Hematopoietic multipotent progenitor cell treated with erythropoietin and hydrocortisone succinate and interleukin-3 and kit ligand, for 17 days (in vitro differentiated cells): ENCODE data around the gene BLNK.
"Not testable (repeated sequence)": the region's sequence is repeated elsewhere in the genome, so short reads cannot be mapped to it uniquely, and the experiment has no call there.

ENCODE experiments used
- DNase-seq: peaks from one replicate; pipeline ENCODE4 v3.0.0-alpha.2; 2015; ENCODE audit warnings: low spot score

BLNK gene

DNA sequence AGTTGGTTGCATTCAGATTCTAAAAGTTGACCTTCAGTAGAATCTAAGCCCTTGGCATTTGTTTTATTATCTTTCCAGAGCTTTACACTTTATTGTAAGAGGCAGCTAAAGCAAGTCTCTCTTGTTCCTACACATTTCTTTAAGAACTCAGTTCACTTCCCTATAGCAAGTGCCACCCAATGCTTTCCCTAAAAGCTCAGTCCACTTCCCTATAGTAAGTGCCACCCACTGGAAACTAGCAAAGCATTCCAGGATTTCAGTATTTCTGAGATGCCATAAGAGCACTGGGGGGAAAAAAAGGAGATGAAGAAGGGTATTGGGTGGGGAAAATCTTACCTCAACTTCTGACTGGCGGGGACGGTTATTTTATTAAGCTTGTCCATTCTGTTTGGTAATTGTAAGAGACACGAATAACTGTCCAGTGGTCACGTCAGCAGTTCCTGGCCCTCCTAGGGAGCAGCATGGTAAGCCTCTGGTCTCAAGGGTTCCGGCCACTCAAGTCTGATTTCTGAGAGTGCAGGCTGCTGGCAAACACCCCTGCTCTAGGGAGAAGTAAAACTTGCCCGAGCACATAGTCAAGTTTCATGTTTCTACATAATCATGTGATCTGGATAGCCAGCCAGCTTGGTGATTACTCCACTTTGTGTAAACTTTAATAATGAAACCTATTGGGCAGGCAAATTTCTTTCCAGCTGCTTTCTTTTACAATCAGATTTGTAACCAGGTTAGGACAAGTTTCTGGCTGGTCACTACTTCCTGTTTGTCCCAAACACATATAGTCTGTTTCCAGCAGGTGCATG is at the start of gene BLNK:
TSS of gene BLNK (minus strand) at position 554 of the 800 bp plus-strand sequence. CDS start at position 383, 171 bp downstream.
- DNase-seq, result no peak

DNA sequence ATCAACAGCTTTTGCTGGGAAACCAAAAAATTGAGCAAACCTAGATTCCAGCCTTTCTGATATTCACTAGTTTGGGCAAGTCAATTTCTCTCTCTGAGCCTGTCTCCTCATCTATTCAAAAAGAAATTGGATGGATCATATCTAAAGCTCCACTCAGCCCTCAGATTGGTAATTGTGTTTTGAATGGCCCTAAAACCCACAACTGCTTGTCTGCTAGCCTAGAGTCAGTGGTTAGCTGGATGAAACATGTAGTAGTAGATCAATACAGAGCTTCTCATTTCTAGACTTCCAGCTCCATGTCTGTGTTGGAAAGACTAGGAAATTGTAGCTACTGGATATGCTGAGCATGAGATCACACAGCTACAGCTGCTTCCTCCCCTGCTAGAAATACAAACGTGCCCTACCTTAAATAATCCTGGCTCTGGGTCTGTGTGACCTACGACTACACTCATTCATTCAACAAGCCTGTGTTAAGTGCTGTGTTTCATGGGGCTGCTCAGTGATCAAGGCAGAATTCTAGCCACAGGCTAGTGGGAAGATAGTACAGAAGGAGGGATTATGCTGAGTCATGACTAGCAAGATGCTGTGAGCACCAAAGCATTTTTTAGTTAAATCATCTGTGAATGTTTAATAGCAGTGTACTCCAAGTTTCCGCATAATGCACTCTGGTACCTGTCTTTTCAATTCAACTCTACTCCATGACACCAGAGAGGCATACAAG is 48.5 kb upstream of the BLNK start:
- no peak for DNase-seq

DNA sequence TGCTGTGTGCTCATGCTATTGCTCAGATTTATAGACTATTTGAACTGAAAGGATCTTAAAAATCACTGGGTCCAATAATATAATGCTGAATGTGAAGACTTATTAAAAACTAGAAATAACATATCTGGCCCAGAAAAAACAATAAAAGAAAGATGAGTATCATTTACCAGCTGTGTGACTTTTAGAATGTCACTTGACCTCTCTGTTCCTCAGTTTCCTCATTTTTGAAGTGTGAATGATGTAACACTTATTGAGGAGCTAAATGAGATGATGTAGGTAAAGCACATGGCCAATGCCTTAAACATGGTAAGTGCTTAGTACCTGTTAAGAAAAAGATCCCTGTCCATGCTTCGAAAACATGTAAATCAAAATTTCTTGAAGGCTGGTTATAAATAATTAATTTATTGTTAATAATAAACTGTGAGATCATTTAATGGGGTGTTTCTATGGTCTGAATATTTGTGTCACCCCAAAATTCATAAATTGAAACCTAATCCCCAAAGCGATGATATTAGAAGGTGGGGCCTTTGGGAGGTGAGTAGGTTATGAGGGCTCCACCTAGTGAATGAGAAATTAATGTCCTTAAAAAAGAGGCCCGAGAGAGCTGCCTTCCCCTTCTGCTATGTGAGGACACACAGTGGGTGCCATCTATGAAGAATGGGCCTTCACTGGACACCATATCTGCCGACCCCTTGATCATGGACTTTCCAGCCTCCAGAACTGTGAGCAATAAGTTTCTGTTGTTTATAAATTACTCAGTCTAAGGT is 45.9 kb upstream of the BLNK start:
- DNase-seq, result no peak

DNA sequence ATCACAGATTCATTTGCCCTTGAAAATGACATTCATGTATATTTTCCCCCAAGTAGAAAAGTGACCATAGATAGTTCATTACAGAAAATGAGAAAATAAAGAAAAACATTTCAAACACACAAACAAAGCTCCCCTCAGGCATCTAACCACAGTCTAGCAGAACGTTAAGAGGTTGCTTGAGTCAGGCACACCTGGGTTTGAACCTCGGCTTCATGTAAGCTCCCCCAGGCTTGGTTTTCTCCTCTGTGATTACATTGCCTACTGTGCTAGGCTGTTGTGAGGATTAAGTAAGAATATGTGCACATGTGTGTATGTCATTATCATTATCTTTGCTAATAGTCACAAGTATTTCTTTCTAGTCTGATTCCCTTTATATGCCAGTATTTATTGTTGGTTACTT is 42.0 kb upstream of the BLNK start:
- no peak for DNase-seq

DNA sequence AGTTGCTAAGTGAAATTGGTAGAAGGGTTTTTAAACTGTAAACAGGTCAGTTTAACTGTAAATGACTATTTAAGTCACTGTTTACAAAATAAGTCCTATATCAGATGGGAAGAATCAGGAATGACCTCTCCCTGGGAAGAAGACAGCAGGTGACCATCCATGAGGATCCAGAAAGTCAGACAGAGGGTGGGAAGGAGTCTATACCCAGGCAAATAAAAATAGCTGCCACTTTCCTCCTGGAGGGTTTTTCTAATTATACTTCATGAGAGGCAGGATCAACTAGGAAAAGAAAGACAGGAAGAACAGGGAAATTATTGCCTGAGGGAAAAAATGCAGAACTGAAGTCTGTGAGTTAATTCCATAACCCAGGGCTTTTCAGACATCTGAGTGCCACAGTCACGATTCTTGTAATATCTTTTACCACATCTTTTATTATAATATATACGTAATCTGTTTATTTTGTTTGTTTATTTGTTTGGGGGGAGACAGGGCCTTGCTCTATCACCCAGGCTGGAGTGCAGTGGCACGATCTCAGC is 39.9 kb upstream of the BLNK start:
- DNase-seq, result no peak

DNA sequence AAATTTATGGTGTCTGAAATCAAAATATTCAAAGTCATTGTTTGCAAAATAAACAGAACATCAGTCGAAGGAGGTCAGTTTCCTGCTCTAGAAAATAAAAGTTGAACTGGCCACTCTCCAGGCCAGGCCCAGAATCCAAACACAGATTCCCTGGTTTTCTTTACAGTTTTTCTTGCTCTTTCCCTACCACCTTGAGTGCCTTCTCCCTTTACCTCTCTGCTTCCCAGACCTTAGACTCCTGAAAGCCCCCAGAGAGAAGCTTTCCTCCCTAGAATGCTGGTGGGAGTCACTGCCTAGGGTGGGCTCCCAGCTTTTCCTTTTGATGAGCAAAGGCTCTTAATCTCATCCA is 38.9 kb upstream of the BLNK start:
- DNase-seq, result no peak

DNA sequence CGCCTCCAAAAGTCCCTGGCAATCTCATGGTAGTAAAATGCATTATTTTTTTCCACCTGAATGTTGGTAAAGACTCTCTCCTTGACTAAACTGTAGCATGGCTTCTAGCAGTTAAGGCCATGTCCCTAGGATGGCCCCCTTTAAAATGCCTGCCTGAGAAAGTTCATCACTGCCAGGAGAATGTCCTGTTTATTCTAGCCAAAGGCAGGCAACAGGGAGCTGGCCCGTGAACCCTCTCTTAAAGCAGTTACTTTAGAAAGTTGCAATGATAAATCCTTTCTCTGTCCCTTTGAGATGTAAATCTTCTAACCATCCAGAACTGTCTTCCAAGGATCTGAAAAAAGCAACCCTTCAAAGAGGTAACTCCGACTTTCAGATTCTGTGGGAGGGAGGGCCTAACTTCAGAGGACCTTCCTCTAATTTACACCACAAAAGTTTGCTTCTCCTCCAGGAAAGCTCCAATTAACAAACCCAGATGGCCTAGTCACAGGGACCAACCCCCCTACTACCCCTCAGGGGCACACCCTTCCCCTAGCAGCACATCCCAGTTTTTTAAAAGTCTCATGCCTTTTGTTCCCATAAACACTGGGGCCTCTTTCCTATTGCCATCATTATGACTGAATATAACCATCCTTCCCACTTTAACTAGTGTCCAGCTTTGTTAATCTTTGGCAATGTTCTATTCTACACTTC is 38.4 kb upstream of the BLNK start:
- DNase-seq, result no peak

DNA sequence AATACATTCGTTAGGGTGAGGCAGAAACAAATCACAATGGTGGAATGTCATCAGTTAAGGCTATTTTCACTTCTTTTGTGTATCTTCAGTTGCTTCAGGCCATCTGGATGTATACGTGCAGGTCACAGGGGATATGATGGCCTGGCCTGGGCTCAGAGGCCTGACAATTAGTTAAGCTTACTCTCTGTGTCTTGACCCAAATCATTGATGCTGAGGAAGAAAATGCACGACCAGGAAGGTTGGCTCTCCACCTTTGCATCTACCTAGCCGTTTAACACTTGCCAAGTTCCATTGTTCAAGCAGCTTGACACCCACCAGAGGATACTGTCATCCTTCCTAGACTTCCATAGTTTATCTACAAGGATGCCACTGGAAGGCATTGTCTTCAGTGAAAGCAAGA is 37.5 kb upstream of the BLNK start:
- DNase-seq, result not testable (repeated sequence)

DNA sequence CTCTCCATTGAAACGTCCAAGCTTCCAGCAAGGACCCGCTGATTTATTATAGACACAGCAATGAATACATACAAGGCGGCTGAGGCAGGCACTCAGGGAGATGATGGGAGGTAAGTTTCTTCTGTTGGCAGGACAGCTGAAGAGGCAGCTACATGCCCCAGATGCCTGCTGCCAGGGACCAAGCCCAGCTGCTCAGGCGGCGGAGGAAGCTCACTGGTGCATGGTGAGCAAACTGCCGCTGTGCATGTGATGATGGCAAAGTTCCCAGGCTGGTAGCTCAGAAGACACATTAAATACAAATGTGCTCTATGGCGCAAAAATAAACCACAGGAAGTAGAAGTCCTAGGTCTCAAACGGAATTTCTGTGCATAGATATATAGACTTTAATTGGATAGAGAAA is 35.1 kb upstream of the BLNK start:
- DNase-seq, result no peak

DNA sequence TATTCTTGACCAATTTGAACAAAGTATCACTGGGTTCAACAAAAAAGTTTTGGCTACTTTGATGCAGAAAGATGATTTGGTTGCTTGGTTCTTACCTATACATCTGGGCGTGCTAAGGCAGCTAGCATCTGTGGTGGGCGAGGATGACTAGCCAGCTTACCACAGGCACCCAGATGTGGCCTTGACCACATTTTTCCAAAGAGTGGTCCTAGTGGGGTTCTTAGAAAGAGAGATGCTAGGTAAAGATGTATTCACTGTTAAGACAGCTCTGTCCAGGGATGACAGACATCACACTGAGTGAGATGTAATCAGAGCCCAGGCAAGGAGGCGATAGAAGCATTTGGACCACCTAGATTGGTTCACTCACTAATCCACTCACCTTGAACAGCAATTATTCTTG is 33.6 kb upstream of the BLNK start:
- no peak for DNase-seq

DNA sequence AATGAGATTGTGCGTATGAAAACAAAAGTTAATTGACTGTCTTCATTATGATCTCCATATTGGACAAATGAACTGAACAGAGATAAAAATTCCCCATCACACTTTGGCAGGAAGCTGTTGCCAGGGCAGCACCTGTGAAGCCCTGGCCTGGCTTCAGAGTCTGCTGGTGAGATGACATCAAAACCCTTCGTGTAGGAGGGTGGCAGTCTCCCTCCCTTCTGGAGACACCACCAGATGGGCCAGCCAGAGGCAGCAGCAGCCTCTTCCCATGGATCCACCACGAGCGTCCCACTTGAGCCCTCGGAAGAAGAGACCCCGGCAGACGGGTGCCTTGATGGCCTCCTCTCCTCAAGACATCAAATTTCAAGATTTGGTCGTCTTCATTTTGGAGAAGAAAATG is 32.9 kb upstream of the BLNK start, which contains the start of gene DNTT:
TSS of gene DNTT (plus strand) at position 205 of the 400 bp plus-strand sequence. CDS start at position 269, 64 bp downstream.
- DNase-seq, result no peak

DNA sequence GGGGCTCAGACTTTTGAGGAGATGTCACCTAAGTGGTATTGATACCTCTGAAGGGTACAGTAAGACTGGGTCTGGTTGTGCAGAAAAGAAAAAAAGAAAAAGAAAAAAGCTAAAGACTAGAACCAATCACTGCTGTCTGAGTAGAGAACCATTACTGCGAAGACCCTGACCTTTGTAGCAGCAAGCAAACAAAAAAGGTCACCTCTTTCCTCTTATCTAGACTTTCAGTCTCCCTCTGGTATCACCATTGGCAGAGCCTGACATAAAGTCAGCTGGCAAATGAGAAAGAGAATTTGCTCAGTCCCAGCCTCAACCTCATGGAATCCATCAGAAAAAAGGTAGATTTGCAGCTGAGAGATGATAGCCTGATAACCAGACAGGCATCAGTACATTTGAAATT is 30.2 kb upstream of the BLNK start:
- no peak for DNase-seq

DNA sequence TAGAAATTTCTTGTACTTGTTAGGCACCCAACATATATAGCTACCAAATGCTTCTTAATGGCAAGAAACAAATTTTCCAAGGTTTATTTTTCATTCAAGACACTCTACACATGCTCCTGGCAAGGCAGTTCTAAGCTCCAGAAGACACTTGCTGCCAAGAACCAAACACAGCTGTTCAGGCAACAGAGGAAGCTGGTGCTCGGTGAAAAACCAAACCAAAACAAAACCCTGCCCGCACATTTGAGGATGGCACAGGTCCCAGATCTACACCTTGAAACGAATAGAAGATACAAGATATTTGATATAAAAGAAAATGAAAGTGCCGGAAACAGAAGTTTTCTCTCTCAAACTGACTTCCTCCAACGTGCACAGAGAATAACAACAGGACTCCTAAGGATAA is 28.0 kb upstream of the BLNK start:
- DNase-seq, result no peak

DNA sequence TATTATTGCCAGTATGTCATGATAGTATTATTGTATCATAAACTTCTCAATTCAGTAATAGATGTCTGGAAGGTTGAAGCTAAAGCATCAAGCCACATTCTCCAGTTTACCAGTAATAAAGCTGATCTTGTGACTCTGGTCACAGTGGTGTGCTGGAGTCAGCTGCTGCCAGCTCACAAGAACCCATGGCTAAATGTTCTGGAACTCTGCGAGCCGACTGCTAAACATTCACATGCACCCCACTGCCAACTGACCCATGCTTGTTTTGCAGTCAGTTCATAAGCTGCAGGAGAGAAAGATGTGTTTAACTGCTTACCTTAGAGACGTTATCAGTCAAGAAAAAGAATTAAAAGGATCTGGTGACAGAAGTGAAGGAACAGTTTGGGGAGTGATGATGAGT is 27.0 kb upstream of the BLNK start:
- DNase-seq, result no peak

DNA sequence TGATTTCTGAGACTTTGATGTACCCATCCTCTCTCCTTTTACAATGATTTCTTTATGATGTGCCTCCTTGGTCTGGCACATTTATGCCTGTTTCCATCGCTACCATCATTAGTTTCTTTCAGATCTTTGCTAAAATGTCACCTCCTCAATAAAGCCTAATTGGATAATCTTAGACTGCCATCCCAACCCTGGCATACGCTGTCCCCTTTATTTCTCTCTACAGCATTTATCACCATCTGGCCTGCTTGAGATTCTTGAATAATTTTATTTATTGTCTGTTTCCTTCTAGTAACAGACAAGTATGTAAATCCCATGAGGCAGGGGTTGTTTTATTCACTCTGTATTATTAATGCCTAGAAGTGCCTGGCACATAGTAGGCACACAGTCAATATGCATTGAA is 26.1 kb upstream of the BLNK start:
- no peak for DNase-seq

DNA sequence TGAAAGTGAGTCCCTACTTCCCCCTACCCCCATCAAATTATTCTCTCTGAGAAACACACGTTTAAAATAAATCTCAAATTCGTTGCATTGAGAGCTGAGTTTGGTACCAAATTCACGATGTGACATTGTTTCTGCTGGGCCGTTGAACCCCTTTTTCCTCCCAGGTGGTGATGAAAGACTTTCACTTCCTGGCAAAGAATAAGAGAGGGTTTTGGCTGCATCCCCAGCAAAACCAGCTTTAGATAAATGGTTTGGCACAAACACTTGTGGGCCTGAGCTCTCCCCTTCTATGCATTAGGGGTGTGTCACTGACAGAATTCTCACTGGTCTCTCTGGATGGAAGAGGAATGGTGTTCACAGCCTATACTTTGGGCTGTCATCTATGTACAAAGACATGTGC is 24.1 kb upstream of the BLNK start:
- no peak for DNase-seq

DNA sequence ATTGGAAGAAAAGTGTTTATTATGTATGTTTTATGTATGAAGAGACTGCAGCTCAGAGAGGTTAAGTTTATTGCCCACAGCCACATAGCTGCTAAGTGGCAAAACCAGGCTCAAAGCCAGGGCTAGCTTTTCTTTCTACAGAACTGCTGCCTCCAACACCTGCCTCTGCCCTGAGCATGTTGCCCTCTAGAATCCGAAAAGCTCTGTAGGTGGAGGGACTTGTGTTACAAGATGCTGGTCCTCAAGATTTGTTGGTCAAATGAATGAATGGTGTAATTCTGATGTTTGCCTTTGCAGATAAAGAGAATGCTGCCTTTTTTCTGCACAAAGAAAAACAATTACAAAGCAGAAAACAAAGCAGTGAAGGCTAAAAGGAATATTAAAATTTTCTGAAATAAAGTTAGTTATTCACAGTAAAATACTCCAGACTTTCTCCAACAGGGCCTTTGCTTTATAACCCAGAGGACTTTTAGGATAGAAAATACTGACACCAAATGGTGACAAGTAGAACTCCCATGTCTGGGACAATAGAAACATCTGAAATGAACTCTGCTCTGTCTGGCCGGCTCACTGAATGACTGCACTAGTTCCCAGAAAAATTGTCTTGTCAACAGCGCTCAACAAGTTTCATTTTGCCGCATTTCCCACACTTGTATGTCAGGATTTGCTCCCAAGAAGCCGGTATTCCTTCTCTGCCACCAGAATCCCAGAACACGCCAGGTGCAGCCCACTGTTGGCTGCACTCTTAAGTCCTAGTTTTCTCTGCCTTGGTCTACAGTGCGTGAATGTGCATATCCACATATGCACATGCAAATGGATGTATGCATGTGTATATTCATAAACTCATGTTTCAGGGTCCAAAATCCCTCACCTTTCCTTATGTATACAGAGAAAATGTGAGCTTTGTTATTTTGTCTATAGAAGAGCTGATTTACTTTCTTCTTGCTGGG is 21.9 kb upstream of the BLNK start:
- no peak for DNase-seq

DNA sequence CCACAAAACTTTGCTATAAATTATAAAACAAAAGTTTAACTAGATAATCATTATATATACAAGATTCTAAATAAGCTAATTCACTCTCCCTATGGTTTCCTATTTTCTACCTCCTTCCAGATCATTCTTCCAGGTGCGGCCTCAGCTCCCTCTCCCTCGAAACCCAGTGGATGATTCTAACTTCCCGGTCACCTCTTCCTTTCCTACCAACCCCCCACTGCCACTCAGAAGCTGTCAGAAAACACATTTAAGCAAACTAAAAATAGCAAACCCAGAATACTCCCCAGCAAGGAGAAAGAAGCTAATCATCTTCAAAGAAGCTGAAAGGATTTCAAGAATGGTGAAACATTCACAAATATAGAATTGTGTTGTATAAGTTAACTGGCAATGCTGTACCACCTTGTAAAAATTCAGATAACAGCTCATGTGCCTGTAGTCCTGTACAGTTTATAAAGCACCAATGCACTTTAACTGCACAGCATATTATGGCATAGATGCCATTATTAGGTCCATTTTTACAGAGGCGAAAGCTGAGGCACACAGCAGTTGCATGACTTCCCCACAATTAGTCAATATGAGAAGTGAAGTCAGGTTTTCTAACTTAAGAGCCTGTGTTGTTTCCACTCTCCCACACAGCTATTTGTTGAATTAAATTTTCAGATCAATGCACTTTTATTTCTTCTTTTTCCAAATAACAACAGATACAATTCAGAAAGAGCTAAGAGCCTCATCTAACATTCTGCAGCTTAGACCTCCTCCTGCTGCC is 19.2 kb upstream of the BLNK start:
- no peak for DNase-seq

DNA sequence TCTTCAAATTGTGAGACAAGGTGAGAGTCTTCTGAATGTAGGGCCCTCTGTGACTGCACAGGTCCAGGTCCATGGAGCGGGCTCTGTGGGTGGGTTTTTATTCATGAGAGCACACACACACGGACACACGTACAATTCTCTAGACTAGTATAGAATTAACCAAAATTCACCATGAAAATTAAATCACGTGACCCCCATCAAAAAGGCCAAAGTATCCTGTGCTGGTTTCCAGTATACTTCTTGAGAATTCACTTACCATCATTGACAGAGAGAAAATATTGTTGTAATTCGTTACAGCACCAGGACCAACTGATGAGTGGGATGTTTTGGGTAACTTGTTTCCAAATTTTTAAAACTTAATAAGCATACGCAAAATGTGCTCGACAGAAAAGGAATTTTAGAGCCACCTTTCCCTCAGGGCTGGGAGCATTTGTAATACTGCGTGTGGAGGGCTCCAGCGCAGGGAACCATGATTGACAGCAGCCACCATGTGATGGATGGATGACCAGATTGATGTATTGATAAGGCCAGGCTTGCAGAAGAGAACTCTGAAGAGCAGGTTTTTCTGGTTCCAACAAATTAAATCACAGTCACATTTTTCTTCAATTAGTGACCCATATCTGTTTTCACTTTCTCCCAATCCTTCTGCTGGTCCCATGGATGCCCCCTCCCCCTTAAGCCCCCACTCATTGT is 18.0 kb upstream of the BLNK start:
- DNase-seq, result no peak
